Effector memory CD4-positive, alpha-beta T cell (primary cell): ENCODE data around the gene RBM33.

ENCODE experiments used
- DNase-seq, 3 donors: peaks; one replicate each; pipeline ENCODE4 v3.0.0-alpha.2; 2020
- H3K27ac ChIP-seq: 2 replicates; pipeline ENCODE4 v1.7.0; 2013; ENCODE audit warnings: mild to moderate bottlenecking, low read length, moderate library complexity; ENCODE audit not compliant: insufficient read depth, poor library complexity, severe bottlenecking
- H3K27me3 ChIP-seq: replicated peaks from 2 replicates; pipeline ENCODE4 v1.7.0; 2013; ENCODE audit warnings: mild to moderate bottlenecking, low read length; ENCODE audit not compliant: insufficient read depth, control insufficient read depth, poor library complexity, severe bottlenecking
- H3K36me3 ChIP-seq: 2 replicates; pipeline ENCODE4 v1.7.0; 2013; ENCODE audit warnings: mild to moderate bottlenecking, low read length, moderate library complexity; ENCODE audit not compliant: control insufficient read depth, insufficient read depth
- H3K4me1 ChIP-seq: 2 replicates; pipeline ENCODE4 v1.7.0; 2013; ENCODE audit warnings: low read length, mild to moderate bottlenecking; ENCODE audit not compliant: control insufficient read depth, insufficient read depth, poor library complexity, severe bottlenecking
- H3K4me3 ChIP-seq: 2 replicates; pipeline ENCODE4 v1.7.0; 2013; ENCODE audit warnings: low read length, low read depth, mild to moderate bottlenecking; ENCODE audit not compliant: insufficient read depth, poor library complexity, severe bottlenecking
- H3K9me3 ChIP-seq: 2 replicates; pipeline ENCODE4 v1.7.0; 2013; ENCODE audit warnings: mild to moderate bottlenecking, low read length, moderate library complexity; ENCODE audit not compliant: control insufficient read depth

RBM33 gene

DNA sequence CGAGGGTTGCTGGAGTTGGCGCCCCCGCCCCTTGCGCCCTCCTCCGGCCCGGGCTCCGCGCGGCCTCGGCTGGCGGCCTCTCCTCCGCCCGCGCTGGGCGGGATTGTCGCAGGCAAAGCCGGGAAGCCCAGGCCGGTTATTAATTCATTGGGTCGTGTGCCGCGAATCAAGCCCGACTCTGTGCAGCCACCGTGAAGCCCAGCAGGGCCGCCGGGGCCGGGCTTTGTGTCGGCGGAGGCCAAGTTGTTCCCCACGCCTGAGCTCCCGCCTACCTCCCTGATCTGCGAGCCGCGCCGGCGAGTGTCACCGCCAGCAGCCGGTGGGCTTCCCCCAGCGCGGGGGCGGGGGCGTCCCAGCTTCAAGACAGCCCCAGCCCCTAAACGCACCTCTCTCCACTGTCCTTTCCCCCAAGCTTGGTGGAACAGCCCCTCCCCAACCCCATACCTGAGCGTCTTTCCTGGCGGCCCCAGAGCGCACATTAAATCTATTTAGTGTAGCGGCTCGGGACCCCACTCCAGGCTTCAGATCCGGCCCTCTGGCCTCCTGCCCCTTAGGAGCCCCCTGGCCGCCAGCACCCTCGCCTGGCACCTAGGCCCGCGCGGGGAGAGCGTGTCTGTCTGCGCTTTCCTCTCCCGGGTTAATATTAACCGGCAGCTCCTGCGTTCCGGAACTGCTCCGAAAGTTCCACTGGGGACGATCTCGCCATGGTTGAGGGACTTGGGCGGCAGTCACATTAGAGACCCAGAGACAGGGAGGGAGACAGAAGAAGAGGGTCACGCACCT lies 164.3 kb downstream of the RBM33 start:
- Histone ChIP-seq H3K36me3 (no peaks in the 10 kb centered on the region), H3K27me3 (peaks cover 73% of the 10 kb centered on the region), H3K4me1 (peaks cover 23% of the 10 kb centered on the region), H3K9me3 (no peaks in the 10 kb centered on the region), H3K27ac (no peak overlapping the region), H3K4me3 (no peak overlapping the region)
- DNase-seq = no peak

DNA sequence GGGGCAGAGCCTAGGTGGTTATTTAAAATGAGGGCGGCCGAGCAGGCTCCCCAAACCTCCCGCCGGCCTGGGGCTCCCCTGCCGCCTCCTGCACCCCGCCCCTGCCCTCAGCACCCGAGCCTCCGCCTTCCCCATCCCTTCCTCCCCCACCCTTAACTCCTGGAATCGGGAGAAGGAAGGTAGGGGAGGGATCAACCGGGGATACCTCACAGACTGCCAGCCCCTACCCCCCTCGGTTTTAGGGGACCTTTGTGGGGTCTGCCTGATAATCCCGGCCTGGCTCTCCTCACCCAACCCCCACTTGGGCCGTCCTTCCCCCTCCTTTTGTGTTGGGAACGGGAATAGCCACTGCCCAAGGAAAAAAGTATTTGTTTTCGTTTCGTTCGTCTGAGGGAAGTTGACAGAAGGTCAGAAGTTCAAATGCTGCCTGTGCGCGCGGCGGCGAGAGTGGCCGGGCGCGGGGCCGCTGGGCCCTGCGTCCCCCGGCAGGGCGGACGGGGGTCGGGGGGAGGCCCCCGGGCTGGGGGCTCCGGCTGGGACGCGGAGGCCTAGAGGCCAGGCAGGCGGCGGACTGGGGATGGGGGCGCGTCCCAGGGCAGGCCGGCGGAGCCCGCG lies 165.0 kb downstream of the RBM33 start:
- no peak for DNase-seq
- Histone ChIP-seq H3K36me3 (no peaks in the 10 kb centered on the region), H3K9me3 (no peaks in the 10 kb centered on the region), H3K4me1 (peaks cover 18% of the 10 kb centered on the region), H3K4me3 (no peak overlapping the region), H3K27me3 (peaks cover 68% of the 10 kb centered on the region), H3K27ac (no peak overlapping the region)

DNA sequence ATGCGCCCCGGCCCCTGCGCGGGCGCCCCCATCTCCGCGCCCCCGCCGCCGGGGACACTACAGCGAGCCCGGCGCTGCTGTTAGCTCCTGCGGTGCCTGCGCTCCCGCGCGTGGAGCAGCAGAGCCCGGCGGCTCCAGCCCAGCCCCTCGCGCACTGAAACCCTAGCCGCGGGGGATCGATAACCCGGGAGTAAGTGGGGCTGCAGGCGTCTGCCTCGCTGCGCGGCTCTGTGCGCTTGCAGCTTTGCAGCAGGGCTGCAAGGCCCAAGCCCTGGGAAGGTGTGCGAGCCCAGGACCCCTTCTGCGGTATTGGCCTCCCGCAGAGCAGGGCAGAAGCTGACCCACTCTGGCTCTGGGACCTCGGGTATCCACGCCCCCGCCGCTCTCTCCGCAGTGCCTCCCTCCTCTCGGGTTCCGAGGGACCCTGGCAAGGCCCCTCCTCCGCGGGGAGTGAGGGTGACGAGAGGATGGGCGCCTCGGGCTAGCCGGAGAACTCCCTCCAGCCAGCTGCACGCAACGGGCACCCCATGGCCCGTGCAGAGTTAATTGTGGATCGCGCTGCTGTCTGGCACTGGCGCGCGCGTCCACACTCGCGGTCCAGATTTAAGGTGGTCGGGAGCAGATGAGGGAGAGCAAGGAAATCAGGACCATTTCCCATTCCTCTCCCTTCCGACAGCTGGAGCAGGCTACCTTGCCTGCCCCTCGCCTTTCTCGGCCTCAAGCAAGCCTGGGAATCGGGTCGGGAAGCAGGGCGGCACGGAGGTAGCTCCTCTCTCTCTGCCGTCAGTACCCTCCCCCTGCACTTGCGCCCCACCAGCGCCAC lies 165.7 kb downstream of the RBM33 start:
- Histone ChIP-seq H3K9me3 (no peaks in the 10 kb centered on the region), H3K4me1 (peaks cover 13% of the 10 kb centered on the region), H3K4me3 (no peak overlapping the region)

DNA sequence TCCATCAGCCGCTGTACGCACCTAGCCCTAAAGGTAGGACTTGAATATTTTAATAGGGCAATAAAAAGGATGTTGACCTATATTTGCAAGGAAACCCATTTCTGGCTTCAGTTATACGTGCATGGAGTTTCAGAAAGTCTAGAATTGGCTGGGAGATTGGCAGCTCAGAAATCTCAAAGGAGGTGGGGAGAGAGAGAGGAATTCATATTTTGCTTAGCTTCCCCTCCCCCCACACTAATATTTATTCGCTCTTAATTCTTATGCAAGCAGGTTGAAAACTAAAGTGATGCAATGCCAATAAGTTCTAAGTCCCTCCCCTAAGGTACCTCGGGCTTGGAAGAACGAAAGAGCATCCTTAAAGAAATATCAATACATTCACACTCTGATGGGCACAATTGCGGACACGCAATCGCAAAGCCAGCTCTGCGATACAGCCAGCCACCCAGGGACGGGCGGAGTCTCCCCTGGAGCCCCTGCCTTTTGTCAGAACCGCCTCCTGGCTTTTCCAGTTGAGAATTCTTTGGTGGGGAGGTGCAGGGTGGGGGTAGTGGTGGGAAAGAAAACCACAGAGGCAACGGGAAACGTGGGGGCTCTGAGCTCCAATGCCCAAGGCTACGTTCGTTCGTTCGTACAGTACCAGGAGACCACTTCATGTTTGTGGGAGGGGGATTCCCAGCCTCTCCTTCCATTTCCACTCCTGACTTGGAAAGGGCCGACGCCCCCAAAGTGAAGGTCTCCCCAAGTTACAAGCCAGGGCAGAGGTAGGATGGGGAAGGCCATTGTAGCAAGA lies 166.5 kb downstream of the RBM33 start:
- H3K36me3 ChIP-seq = no peaks in the 10 kb centered on the region
- no peaks in the 10 kb centered on the region for H3K9me3 ChIP-seq
- H3K4me1 ChIP-seq = peaks cover 7% of the 10 kb centered on the region
- H3K27ac ChIP-seq = no peak overlapping the region
- no peak overlapping the region for H3K4me3 ChIP-seq
- H3K27me3 ChIP-seq = peaks cover 53% of the 10 kb centered on the region
- no peak for DNase-seq

More for the DNA sequence above, 165.7 kb downstream of the RBM33 start:
- DNase-seq = no peak
- Histone ChIP-seq H3K36me3 (no peaks in the 10 kb centered on the region), H3K27ac (no peak overlapping the region), H3K27me3 (peaks cover 61% of the 10 kb centered on the region)

DNA sequence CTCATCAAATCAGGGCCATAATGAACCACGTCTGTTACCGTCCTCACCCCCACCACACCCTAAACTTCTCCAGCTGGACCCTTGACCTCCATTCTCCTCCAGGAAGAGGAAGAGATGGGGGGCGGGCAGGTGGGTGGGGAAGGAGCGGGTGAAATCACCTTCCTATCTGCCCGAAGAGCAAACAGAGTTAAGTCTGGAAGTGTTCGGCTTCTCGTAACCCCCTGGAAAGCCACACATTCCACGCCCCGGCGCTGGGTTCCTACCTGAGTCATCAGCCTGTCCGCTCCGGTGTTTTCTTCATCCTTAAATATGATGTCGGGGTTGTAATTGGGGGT lies 167.1 kb downstream of the RBM33 start:
- H3K27me3 ChIP-seq = peaks cover 48% of the 10 kb centered on the region
- H3K27ac ChIP-seq = no peak overlapping the region
- H3K4me1 ChIP-seq = peaks cover 5% of the 10 kb centered on the region
- no peaks in the 10 kb centered on the region for H3K36me3 ChIP-seq
- no peaks in the 10 kb centered on the region for H3K9me3 ChIP-seq
- H3K4me3 ChIP-seq = no peak overlapping the region
- DNase-seq = no peak

DNA sequence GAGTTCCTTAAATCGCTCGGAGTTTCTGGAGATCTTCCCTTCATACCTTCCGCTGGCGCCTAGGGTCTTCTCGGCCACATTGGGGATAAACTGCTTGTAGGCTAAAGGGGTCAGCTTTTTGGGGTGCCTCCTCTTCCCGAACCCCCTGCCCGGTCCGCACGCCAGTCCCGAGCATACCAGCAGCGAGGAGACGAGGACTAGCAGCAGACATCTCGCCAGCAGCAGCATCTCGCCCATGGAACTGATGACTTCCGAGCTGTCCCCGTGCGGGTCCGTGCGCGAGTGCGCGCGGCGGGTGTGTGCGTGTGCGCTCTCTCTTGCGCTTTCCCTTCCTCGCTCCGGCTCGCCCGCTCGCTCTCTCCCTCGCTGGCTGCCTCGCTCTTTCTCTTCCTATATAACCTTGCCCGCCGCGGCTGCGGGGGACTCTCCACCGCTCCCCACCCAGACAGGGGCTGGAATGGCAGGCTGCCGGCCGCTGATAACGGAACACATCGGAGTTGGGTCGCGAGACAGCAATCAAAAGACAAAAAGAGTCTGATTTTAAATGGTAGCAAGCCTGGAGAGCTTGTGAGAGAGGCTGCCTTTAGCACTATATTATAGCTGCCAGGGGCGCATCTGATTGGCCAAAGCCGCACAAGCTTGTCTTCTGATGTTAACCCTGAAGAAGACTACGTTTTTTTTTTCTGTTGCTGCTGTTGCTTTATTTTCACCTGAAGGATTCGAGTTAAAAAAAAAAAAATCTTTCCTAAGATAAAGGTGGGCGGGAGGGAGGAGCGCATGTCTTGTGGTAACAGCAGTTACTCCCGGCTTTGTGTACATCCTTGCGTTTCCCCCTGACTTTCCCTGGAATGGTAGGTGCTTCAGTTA lies 167.7 kb downstream of the RBM33 start, which contains the start of gene SHH:
Gene SHH (minus strand): TSS at position 569 of the 867 bp plus-strand sequence. CDS start 341 bp downstream, at position 228.
- Histone ChIP-seq H3K4me3 (no peak within 1 kb of the TSS), H3K36me3 (no peaks in the 10 kb centered on the region), H3K9me3 (no peaks in the 10 kb centered on the region), H3K27me3 (peaks cover 42% of the 10 kb centered on the region), H3K4me1 (peaks cover 5% of the 10 kb centered on the region), H3K27ac (no peak within 1 kb of the TSS)
- DNase-seq = no peak

DNA sequence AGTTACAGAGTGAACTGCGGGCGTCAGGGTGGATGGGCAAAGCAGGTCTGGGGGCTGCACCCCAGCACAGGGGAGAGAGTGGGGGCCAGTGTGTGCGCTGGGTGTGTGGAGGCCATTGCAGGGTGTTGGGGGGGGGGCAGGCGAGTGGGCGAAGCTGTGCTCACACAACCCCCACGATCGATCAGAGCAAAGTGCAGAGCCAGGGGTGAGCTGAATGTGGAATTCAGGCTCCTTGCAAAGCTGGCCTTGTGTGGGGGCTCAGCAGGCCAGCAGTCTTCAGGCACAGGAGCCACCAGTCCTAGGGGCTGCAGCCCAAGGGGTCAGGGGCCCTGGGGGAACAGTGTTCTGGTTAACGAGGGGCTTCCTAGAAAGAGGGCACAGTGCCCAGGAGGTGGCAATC lies 168.7 kb downstream of the RBM33 start:
- no peak for DNase-seq
- H3K4me3 ChIP-seq = no peak overlapping the region
- H3K36me3 ChIP-seq = no peaks in the 10 kb centered on the region
- peaks cover 33% of the 10 kb centered on the region for H3K27me3 ChIP-seq
- H3K9me3 ChIP-seq = no peaks in the 10 kb centered on the region
- peaks cover 5% of the 10 kb centered on the region for H3K4me1 ChIP-seq
- no peak overlapping the region for H3K27ac ChIP-seq

DNA sequence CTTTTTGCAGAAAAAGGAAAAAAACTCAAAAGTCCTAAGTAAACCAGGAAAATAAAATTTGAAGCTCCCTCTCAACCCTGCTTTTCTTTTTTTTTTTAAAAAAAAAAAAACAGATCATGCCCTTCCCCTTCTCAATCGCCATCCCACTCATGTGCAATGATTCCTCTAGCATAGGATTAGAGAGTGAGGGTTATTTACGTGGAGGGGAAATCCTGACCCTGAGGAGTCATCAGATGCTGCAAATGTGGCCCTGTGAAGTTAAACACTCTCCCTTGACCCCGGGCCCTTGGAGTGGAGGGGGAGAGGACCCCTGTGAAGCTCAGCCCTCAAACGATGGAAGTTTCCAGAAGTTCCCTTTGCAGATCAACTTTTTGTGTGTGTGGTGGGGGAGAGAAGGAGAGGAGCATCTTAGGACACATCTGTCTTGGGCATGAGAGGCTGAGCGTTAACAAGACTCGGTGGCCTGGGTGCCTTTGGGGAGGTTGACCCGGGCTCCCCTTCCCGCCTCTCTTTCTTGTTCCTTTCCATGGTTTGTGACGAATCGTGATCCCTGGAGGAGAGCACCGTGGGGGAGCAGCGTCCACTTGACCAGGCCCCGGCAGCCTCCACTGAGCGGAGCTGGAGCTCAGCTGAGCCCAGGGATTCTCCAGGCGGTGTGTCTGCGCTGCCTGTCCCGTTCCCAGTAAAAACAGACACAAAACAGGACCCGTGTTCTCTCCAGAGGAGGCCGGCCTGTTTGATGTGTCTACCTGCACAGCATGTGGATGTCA lies 169.3 kb downstream of the RBM33 start:
- no peak for DNase-seq
- H3K4me3 ChIP-seq = no peak overlapping the region
- H3K27ac ChIP-seq = no peak overlapping the region
- H3K4me1 ChIP-seq = peaks cover 5% of the 10 kb centered on the region
- no peaks in the 10 kb centered on the region for H3K9me3 ChIP-seq
- no peaks in the 10 kb centered on the region for H3K36me3 ChIP-seq
- H3K27me3 ChIP-seq = peaks cover 29% of the 10 kb centered on the region
